ENCODE measurements around the gene CFAP20DC.
"Not testable (repeated sequence)": the region's sequence is repeated elsewhere in the genome, so short reads cannot be mapped to it uniquely, and the experiment has no call there.

GRCh38 chr3:58704304-58704703, 345.5 kb downstream of the CFAP20DC start:
- TF ChIP-seq CTCF (conservative IDR thresholded peaks at IDR 0.05 in 1 of 2, IDR thresholded peaks at IDR 0.05 in 1 of 2; ENCODE audit: low read depth in 1 of 2, low read length in 2 of 2); EZH2 (IDR thresholded peaks at IDR 0.05; ENCODE audit: low read length, missing control alignments): not testable (repeated sequence)
